ENCODE measurements around the gene ELK3. TPM values are rescaled to one million over a fixed set of nuclear protein-coding genes. Genes with fewer than 3 reads are reported as not detected.

ELK3 gene
- total and polyA plus RNA-seq, 8 donors, result 2.2 to 21.7 (median 12.7) TPM

GRCh38 chr12:96239711-96240635, 45.8 kb downstream of the ELK3 start:
- Histone ChIP-seq H3K36me3 (no peaks in the 10 kb centered on the region), H3K4me1 (peaks cover 48 to 76% (median 63%) of the 10 kb centered on the region in 4 donors), H3K4me3 (no peak overlapping the region), H3K27ac (peak overlapping the region in 4 of 5 donors; percentile 73 to 90 (median 86)), H3K27me3 (no peaks in the 10 kb centered on the region), H3K9me3 (no peaks in the 10 kb centered on the region)
- TF ChIP-seq POLR2AphosphoS5 (IDR thresholded peaks at IDR 0.05) (peak in 1 of 3 donors; percentile 47), CTCF (IDR thresholded peaks at IDR 0.05) (no peak), EP300 (IDR thresholded peaks at IDR 0.05) (no peak)
- intact Hi-C loops (cut with DNase I; ENCODE audit: low total_unique reads), result no loop called here
- peak in 1 of 2 donors; percentile 83 for DNase-seq
- WGBS, 5 donors, result 66 to 87% (median 83%) methylated on average over 18 of the region's 18 CpGs

- peak overlapping the region in 4 of 5 donors; percentile 73 to 90 (median 86) for H3K27ac ChIP-seq
- WGBS, 5 donors, result 67 to 74% (median 73%) methylated on average over 11 of the region's 11 CpGs
- no peak for DNase-seq
- no peaks in the 10 kb centered on the region for H3K27me3 ChIP-seq
- peaks cover 41 to 69% (median 58%) of the 10 kb centered on the region in 4 donors for H3K4me1 ChIP-seq
- TF ChIP-seq CTCF (IDR thresholded peaks at IDR 0.05), result no peak
- TF ChIP-seq EP300 (IDR thresholded peaks at IDR 0.05), result no peak
- no peak for TF ChIP-seq POLR2A (IDR thresholded peaks at IDR 0.05)
- TF ChIP-seq POLR2AphosphoS5 (IDR thresholded peaks at IDR 0.05), result no peak
- no peak overlapping the region for H3K4me3 ChIP-seq
- no peaks in the 10 kb centered on the region for H3K36me3 ChIP-seq
- H3K9me3 ChIP-seq, result no peaks in the 10 kb centered on the region
- intact Hi-C loops (cut with DNase I; ENCODE audit: low total_unique reads), result no loop called here
These were observed 46.5 kb downstream of the ELK3 start for GRCh38 chr12:96240656-96241055.

- H3K9me3 ChIP-seq, result no peaks in the 10 kb centered on the region
- no peaks in the 10 kb centered on the region for H3K36me3 ChIP-seq
- intact Hi-C loops (cut with DNase I; ENCODE audit: low total_unique reads), result no loop called here
- peaks cover 33 to 61% (median 50%) of the 10 kb centered on the region in 4 donors for H3K4me1 ChIP-seq
- no peak overlapping the region for H3K4me3 ChIP-seq
- no peak for TF ChIP-seq EP300 (IDR thresholded peaks at IDR 0.05)
- TF ChIP-seq POLR2A (IDR thresholded peaks at IDR 0.05), result no peak
- TF ChIP-seq CTCF (IDR thresholded peaks at IDR 0.05), result no peak
- TF ChIP-seq POLR2AphosphoS5 (IDR thresholded peaks at IDR 0.05), result no peak
- no peak for DNase-seq
- H3K27ac ChIP-seq, result peak overlapping the region; percentile 73 to 90 (median 78)
- no peaks in the 10 kb centered on the region for H3K27me3 ChIP-seq
- WGBS, 5 donors, result 63 to 83% (median 77%) methylated on average over 4 of the region's 4 CpGs
These were observed 47.3 kb downstream of the ELK3 start for GRCh38 chr12:96241431-96241830.

GRCh38 chr12:96241846-96242256, 47.7 kb downstream of the ELK3 start:
- Histone ChIP-seq H3K27me3 (no peaks in the 10 kb centered on the region), H3K27ac (peak overlapping the region; percentile 73 to 90 (median 78)), H3K4me3 (no peak overlapping the region), H3K36me3 (peaks cover 0 to 4% (median 2%) of the 10 kb centered on the region in 4 donors), H3K4me1 (peaks cover 29 to 57% (median 46%) of the 10 kb centered on the region in 4 donors), H3K9me3 (no peaks in the 10 kb centered on the region)
- intact Hi-C loops (cut with DNase I; ENCODE audit: low total_unique reads), result no loop called here
- peak in 1 of 2 donors; percentile 87 for DNase-seq
- WGBS, 5 donors, result 30 to 68% (median 56%) methylated on average over 9 of the region's 9 CpGs
- TF ChIP-seq EP300 (IDR thresholded peaks at IDR 0.05) (peak; percentile 69), POLR2A (IDR thresholded peaks at IDR 0.05) (no peak), POLR2AphosphoS5 (IDR thresholded peaks at IDR 0.05) (peak in 2 of 3 donors; percentile 52 to 73)

Data from stomach (tissue), 9 donors.